SK-N-SH treated with all-trans-retinoic acid at 6 μM for 48 hours (cell line): ENCODE measurements around the gene KCTD5.

Experiments used
- ATAC-seq: fragments of 200-7000 bp; cut with Tn5 transposase; 3 replicates; pipeline ENCODE4 v1.9.1; 2020; ENCODE audit warnings: mild to moderate bottlenecking, moderate library complexity
- ARNTL ChIP-seq: fragments of 450-650 bp; formaldehyde crosslinking; IDR thresholded peaks from 2 replicates; pipeline ENCODE4 v1.5.0; 2020; ENCODE audit warnings: low read depth, mild to moderate bottlenecking, moderate library complexity, borderline replicate concordance
- CREB5 ChIP-seq: fragments of 250-450 bp; sonication (Bioruptor Pico); IDR thresholded peaks from 2 replicates; pipeline ENCODE4 v1.5.1; 2020; ENCODE audit warnings: low read depth, mild to moderate bottlenecking, moderate library complexity
- CSDC2 ChIP-seq: fragments of 250-450 bp; sonication (Bioruptor Pico); IDR thresholded peaks from 2 replicates; pipeline ENCODE4 v1.5.0; 2020; ENCODE audit warnings: mild to moderate bottlenecking, moderate library complexity
- CSRNP3 ChIP-seq: fragments of 250-450 bp; sonication (Bioruptor Pico); IDR thresholded peaks from 2 replicates; pipeline ENCODE4 v1.5.1; 2021; ENCODE audit warnings: mild to moderate bottlenecking, moderate library complexity
- ESRRG ChIP-seq: fragments of 250-450 bp; sonication (Bioruptor Pico); IDR thresholded peaks from 2 replicates; pipeline ENCODE4 v1.6.1; 2021; ENCODE audit warnings: mild to moderate bottlenecking
- GLIS3 ChIP-seq: fragments of 250-450 bp; sonication (Bioruptor Pico); IDR thresholded peaks from 2 replicates; pipeline ENCODE4 v1.5.0; 2020; ENCODE audit warnings: mild to moderate bottlenecking, moderate library complexity
- ISL1 ChIP-seq: fragments of 250-450 bp; sonication (Bioruptor Pico); IDR thresholded peaks from 2 replicates; pipeline ENCODE4 v2.1.2; 2022; ENCODE audit warnings: mild to moderate bottlenecking, moderate library complexity
- OSR1 ChIP-seq: fragments of 250-450 bp; sonication (Bioruptor Pico); IDR thresholded peaks from 2 replicates; pipeline ENCODE4 v1.8.0; 2022; ENCODE audit warnings: moderate library complexity, mild to moderate bottlenecking, inconsistent platforms
- PATZ1 ChIP-seq: fragments of 250-450 bp; sonication (Bioruptor Pico); IDR thresholded peaks from 2 replicates; pipeline ENCODE4 v1.8.0; 2020; ENCODE audit warnings: mild to moderate bottlenecking, moderate library complexity, borderline replicate concordance
- POU6F1 ChIP-seq: fragments of 250-450 bp; sonication (Bioruptor Pico); IDR thresholded peaks from 2 replicates; pipeline ENCODE4 v1.8.0; 2021; ENCODE audit warnings: low read depth, mild to moderate bottlenecking, moderate library complexity, borderline replicate concordance
- RARB ChIP-seq: fragments of 250-450 bp; sonication (Bioruptor Pico); IDR thresholded peaks from 2 replicates; pipeline ENCODE4 v1.8.0; 2021; ENCODE audit warnings: mild to moderate bottlenecking, moderate library complexity
- SNAI2 ChIP-seq: fragments of 250-450 bp; sonication (Bioruptor Pico); IDR thresholded peaks from 2 replicates; pipeline ENCODE4 v1.5.0; 2020; ENCODE audit warnings: mild to moderate bottlenecking, moderate library complexity
- TCF4 ChIP-seq: fragments of 250-450 bp; sonication (Bioruptor Pico); IDR thresholded peaks from 2 replicates; pipeline ENCODE4 v1.8.0; 2021; ENCODE audit warnings: mild to moderate bottlenecking, moderate library complexity, borderline replicate concordance
- TOX ChIP-seq: fragments of 250-450 bp; sonication (Bioruptor Pico); IDR thresholded peaks from 2 replicates; pipeline ENCODE4 v1.8.0; 2021; ENCODE audit warnings: mild to moderate bottlenecking, moderate library complexity, borderline replicate concordance
- ZC3H10 ChIP-seq: fragments of 250-450 bp; sonication (Bioruptor Pico); IDR thresholded peaks from 2 replicates; pipeline ENCODE4 v1.5.1; 2021; ENCODE audit warnings: mild to moderate bottlenecking, moderate library complexity
- ZFP3 ChIP-seq: fragments of 250-450 bp; sonication (Bioruptor Pico); IDR thresholded peaks from 2 replicates; pipeline ENCODE4 v1.5.0; 2020; ENCODE audit warnings: mild to moderate bottlenecking, moderate library complexity
- ZFP30 ChIP-seq: fragments of 450-650 bp; formaldehyde crosslinking; IDR thresholded peaks from 2 replicates; pipeline ENCODE4 v1.5.0; 2022; ENCODE audit warnings: mild to moderate bottlenecking, moderate library complexity
- ZNF565 ChIP-seq: fragments of 450-650 bp; formaldehyde crosslinking; conservative IDR thresholded peaks from 2 replicates; pipeline ENCODE4 v1.5.0; 2020; ENCODE audit warnings: low read depth, mild to moderate bottlenecking, moderate library complexity
- ZNF70 ChIP-seq: fragments of 450-650 bp; formaldehyde crosslinking; IDR thresholded peaks from 2 replicates; pipeline ENCODE4 v1.5.0; 2020; ENCODE audit warnings: mild to moderate bottlenecking, moderate library complexity
- ZNF8 ChIP-seq: fragments of 450-650 bp; formaldehyde crosslinking; IDR thresholded peaks from 2 replicates; pipeline ENCODE4 v1.5.0; 2020; ENCODE audit warnings: mild to moderate bottlenecking, moderate library complexity

The KCTD5 gene

GRCh38 chr16:2707368-2708289 is 25.3 kb downstream of the KCTD5 start:
- no peak for TF ChIP-seq ZC3H10 (CRISPR knock-in tag)
- TF ChIP-seq ZFP30 (CRISPR knock-in tag) = no peak
- no peak for TF ChIP-seq RARB (CRISPR knock-in tag)
- no peak for TF ChIP-seq CREB5 (CRISPR knock-in tag)
- no peak for TF ChIP-seq PATZ1 (CRISPR knock-in tag)
- no peak for TF ChIP-seq TOX (CRISPR knock-in tag)
- TF ChIP-seq ARNTL = no peak
- no peak for TF ChIP-seq OSR1 (CRISPR knock-in tag)
- no peak for TF ChIP-seq CSRNP3
- no peak for TF ChIP-seq ISL1 (CRISPR knock-in tag)
- TF ChIP-seq SNAI2 (CRISPR knock-in tag) = no peak
- TF ChIP-seq POU6F1 (CRISPR knock-in tag) = no peak
- TF ChIP-seq ZNF565 (CRISPR knock-in tag) = no peak
- TF ChIP-seq ZNF70 (CRISPR knock-in tag) = no peak
- no peak for TF ChIP-seq CSDC2 (CRISPR knock-in tag)
- no peak for TF ChIP-seq GLIS3 (CRISPR knock-in tag)
- TF ChIP-seq, all 23 proteins: peak for 0
- ATAC-seq = no peak

- ATAC-seq = no peak
- TF ChIP-seq ZNF70 (CRISPR knock-in tag) = no peak
- TF ChIP-seq ZFP3 = no peak
- TF ChIP-seq GLIS3 (CRISPR knock-in tag) = no peak
- TF ChIP-seq TCF4 = no peak
- TF ChIP-seq ZC3H10 (CRISPR knock-in tag) = no peak
- TF ChIP-seq CSRNP3 = no peak
- no peak for TF ChIP-seq TOX (CRISPR knock-in tag)
- no peak for TF ChIP-seq ZNF8 (CRISPR knock-in tag)
- TF ChIP-seq RARB (CRISPR knock-in tag) = no peak
- TF ChIP-seq SNAI2 (CRISPR knock-in tag) = no peak
These were observed 25.9 kb downstream of the KCTD5 start for GRCh38 chr16:2708290-2708639.

- no peak for ATAC-seq
- TF ChIP-seq ZNF8 (CRISPR knock-in tag) (no peak), TOX (CRISPR knock-in tag) (no peak), ARNTL (no peak), ZFP30 (CRISPR knock-in tag) (no peak), RARB (CRISPR knock-in tag) (no peak), PATZ1 (CRISPR knock-in tag) (no peak), CREB5 (CRISPR knock-in tag) (no peak), ESRRG (no peak), CSRNP3 (no peak)
These were observed 26.7 kb downstream of the KCTD5 start for GRCh38 chr16:2708955-2709587.
